WTC11 (cell line): Measurements from ENCODE around the gene TMEM164. TPM values are rescaled to one million over a fixed set of nuclear protein-coding genes. Genes with fewer than 3 reads are reported as not detected.

Experiments used
- ATAC-seq: fragments of 200-7000 bp; cut with Tn5 transposase; 2 replicates; pipeline ENCODE4 v1.10.0; 2021; ENCODE audit warnings: mild to moderate bottlenecking, moderate library complexity
- CTCF ChIA-PET: fragments of 300-600 bp; sonication (Branson Sonifier 250); formaldehyde crosslinking; loops from one replicate; lab custom pipeline; 2021; ENCODE audit warnings: antibody characterized with exemption; lab: Charles Lee
- POLR2A ChIA-PET: fragments of 350-600 bp; sonication (Branson Sonifier 250); formaldehyde crosslinking; loops from one replicate; lab custom pipeline; 2021; ENCODE audit warnings: antibody characterized with exemption; lab: Charles Lee
- DNase-seq: peaks from one replicate; pipeline ENCODE4 v3.0.0; 2021; ENCODE audit warnings: low spot score
- H3K27ac Mint-ChIP-seq: 2 replicates; pipeline ENCODE4 v1.8.0; 2021; ENCODE audit warnings: mixed read lengths
- H3K27me3 Mint-ChIP-seq: 2 replicates; pipeline ENCODE4 v1.8.0; 2021; ENCODE audit warnings: low read depth, mild to moderate bottlenecking, moderate library complexity, mixed read lengths
- H3K36me3 Mint-ChIP-seq: 2 replicates; pipeline ENCODE4 v1.8.0; 2021; ENCODE audit warnings: mixed read lengths
- H3K4me1 Mint-ChIP-seq: 2 replicates; pipeline ENCODE4 v1.8.0; 2022; ENCODE audit warnings: mixed read lengths
- H3K4me3 Mint-ChIP-seq: 2 replicates; pipeline ENCODE4 v1.8.0; 2021; ENCODE audit warnings: mild to moderate bottlenecking, moderate library complexity, mixed read lengths
- H3K9me3 Mint-ChIP-seq: 2 replicates; pipeline ENCODE4 v1.8.0; 2021; ENCODE audit warnings: mixed read lengths
- ELF4 ChIP-seq: sonication (generic); formaldehyde crosslinking; IDR thresholded peaks from 2 replicates; pipeline ENCODE4 v1.8.1; 2022; ENCODE audit warnings: low read depth, mild to moderate bottlenecking, moderate library complexity, missing genetic modification reagents
- MXD4 ChIP-seq: fragments of 250-450 bp; sonication (Bioruptor Pico); IDR thresholded peaks from 2 replicates; pipeline ENCODE4 v1.8.0; 2021; ENCODE audit warnings: mild to moderate bottlenecking, moderate library complexity, borderline replicate concordance
- TEAD4 ChIP-seq: sonication (generic); formaldehyde crosslinking; IDR thresholded peaks from 2 replicates; pipeline ENCODE4 v1.8.0; 2022; ENCODE audit warnings: mild to moderate bottlenecking, missing genetic modification reagents
- TP53 ChIP-seq: sonication (generic); formaldehyde crosslinking; IDR thresholded peaks from 2 replicates; pipeline ENCODE4 v1.8.1; 2023; ENCODE audit warnings: mild to moderate bottlenecking, missing genetic modification reagents
- ZBTB21 ChIP-seq: sonication (generic); formaldehyde crosslinking; IDR thresholded peaks from 2 replicates; pipeline ENCODE4 v1.8.1; 2023; ENCODE audit warnings: mild to moderate bottlenecking, missing genetic modification reagents, borderline replicate concordance
- ZNF121 ChIP-seq: sonication (generic); formaldehyde crosslinking; IDR thresholded peaks from 2 replicates; pipeline ENCODE4 v1.8.0; 2023; ENCODE audit warnings: missing genetic modification reagents
- ZNF232 ChIP-seq: sonication (generic); formaldehyde crosslinking; IDR thresholded peaks from 2 replicates; pipeline ENCODE4 v1.8.0; 2022; ENCODE audit warnings: mild to moderate bottlenecking, missing genetic modification reagents
- ZNF423 ChIP-seq: fragments of 250-450 bp; sonication (Bioruptor Pico); IDR thresholded peaks from 2 replicates; pipeline ENCODE4 v2.1.2; 2022; ENCODE audit warnings: mild to moderate bottlenecking, moderate library complexity
- total RNA-seq: library from RNA; stranded (reverse); gene quantifications from 3 replicates; pipeline ENCODE4 v1.2.3, GENCODE V29; 2021
- TF ChIP-seq, protein P1 (sequence below): sonication (generic); formaldehyde crosslinking; IDR thresholded peaks from 2 replicates; pipeline ENCODE4 v1.8.1; 2023; ENCODE audit warnings: mild to moderate bottlenecking, missing genetic modification reagents, moderate library complexity
- TF ChIP-seq, protein P2 (sequence below): sonication (generic); formaldehyde crosslinking; IDR thresholded peaks from 2 replicates; pipeline ENCODE4 v1.8.1; 2022; ENCODE audit warnings: mild to moderate bottlenecking, missing genetic modification reagents, moderate library complexity, borderline replicate concordance
- TF ChIP-seq, protein P3 (sequence below): fragments of 250-450 bp; sonication (Bioruptor Pico); conservative IDR thresholded peaks from 2 replicates; pipeline ENCODE4 v1.9.0; 2021; ENCODE audit warnings: mild to moderate bottlenecking
- TF ChIP-seq, protein P4 (sequence below): sonication (generic); formaldehyde crosslinking; IDR thresholded peaks from 2 replicates; pipeline ENCODE4 v1.8.1; 2022; ENCODE audit warnings: mild to moderate bottlenecking, moderate library complexity, missing genetic modification reagents
- TF ChIP-seq, protein P5 (sequence below): sonication (generic); formaldehyde crosslinking; IDR thresholded peaks from 2 replicates; pipeline ENCODE4 v1.8.0; 2022; ENCODE audit warnings: mild to moderate bottlenecking, missing genetic modification reagents
- TF ChIP-seq, protein P6 (sequence below): sonication (generic); formaldehyde crosslinking; IDR thresholded peaks from 2 replicates; pipeline ENCODE4 v1.8.0; 2023; ENCODE audit warnings: mild to moderate bottlenecking, missing genetic modification reagents
- TF ChIP-seq, protein P7 (sequence below): sonication (generic); formaldehyde crosslinking; IDR thresholded peaks from 2 replicates; pipeline ENCODE4 v1.8.0; 2023; ENCODE audit warnings: missing genetic modification reagents, mild to moderate bottlenecking, borderline replicate concordance
- TF ChIP-seq, protein P8 (sequence below): fragments of 250-450 bp; sonication (Bioruptor Pico); IDR thresholded peaks from 2 replicates; pipeline ENCODE4 v1.8.0; 2021; ENCODE audit warnings: mild to moderate bottlenecking

The TMEM164 gene
- total RNA-seq, 1 experiment from 2014 or later = 16.0 TPM

DNA sequence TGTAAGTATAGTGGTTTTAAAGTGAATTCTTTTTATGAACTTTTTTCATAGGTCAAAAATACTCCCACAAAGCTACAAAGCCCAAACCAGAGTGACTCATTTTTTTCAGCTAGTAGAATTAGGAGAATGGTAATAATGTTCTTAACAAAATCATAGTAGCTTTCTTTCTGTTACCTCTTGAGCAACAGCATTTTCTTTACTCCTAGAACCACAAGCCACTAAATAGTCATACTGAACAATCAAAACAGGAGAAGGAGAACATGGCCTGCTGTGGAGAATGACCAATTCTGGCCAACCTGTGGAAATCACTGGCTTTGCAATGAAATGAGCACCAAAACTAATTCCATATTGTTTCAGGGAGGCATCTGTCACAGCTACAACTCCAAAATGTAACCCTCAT is 202.1 kb downstream of the TMEM164 start:
- no peaks in the 10 kb centered on the region for H3K36me3 Mint-ChIP-seq
- POLR2A ChIA-PET = no interaction called here
- CTCF ChIA-PET = no interaction called here
- TF ChIP-seq, protein P1, sequence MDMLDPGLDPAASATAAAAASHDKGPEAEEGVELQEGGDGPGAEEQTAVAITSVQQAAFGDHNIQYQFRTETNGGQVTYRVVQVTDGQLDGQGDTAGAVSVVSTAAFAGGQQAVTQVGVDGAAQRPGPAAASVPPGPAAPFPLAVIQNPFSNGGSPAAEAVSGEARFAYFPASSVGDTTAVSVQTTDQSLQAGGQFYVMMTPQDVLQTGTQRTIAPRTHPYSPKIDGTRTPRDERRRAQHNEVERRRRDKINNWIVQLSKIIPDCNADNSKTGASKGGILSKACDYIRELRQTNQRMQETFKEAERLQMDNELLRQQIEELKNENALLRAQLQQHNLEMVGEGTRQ (CRISPR knock-in tag) = no peak
- TF ChIP-seq, protein P2, sequence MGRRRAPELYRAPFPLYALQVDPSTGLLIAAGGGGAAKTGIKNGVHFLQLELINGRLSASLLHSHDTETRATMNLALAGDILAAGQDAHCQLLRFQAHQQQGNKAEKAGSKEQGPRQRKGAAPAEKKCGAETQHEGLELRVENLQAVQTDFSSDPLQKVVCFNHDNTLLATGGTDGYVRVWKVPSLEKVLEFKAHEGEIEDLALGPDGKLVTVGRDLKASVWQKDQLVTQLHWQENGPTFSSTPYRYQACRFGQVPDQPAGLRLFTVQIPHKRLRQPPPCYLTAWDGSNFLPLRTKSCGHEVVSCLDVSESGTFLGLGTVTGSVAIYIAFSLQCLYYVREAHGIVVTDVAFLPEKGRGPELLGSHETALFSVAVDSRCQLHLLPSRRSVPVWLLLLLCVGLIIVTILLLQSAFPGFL (CRISPR knock-in tag) = no peak
- TF ChIP-seq, protein P3, sequence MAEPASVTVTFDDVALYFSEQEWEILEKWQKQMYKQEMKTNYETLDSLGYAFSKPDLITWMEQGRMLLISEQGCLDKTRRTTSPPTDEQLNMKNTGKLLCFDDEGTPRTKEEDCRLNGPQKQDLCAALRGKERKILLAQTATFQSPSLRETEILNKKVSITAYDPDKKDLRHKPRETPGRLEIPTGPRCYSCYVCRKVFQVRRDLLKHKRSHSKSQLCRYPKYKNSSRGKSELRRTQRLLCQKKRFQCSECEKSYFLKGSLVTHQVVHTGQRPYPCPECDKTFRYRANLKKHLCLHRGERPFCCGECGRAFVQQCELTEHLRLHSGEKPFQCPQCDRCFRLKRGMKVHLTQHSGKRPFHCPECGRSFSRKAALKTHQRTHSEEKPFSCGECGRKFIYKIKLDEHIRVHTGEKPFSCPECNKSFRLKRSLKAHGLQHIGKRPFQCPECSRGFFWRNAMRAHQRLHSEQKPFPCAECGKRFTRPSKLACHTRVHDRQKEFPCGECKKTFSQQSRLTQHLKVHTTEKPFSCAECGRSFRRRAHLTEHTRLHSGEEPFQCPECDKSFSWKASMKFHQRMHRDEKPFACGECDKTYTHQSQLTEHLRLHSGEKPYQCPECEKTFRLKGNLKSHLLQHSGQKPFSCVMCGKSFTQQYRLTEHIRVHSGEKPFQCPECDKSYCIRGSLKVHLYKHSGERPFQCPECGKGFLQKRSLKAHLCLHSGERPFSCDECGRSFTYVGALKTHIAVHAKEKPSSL (CRISPR knock-in tag) = no peak
- TF ChIP-seq, protein P4, sequence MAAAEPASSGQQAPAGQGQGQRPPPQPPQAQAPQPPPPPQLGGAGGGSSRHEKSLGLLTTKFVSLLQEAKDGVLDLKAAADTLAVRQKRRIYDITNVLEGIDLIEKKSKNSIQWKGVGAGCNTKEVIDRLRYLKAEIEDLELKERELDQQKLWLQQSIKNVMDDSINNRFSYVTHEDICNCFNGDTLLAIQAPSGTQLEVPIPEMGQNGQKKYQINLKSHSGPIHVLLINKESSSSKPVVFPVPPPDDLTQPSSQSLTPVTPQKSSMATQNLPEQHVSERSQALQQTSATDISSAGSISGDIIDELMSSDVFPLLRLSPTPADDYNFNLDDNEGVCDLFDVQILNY (CRISPR knock-in tag) = no peak
- TF ChIP-seq ZBTB21 (CRISPR knock-in tag) (no peak), TP53 (no peak), ZNF423 (CRISPR knock-in tag) (no peak), MXD4 (CRISPR knock-in tag) (no peak), ZNF232 (CRISPR knock-in tag) (no peak), ELF4 (CRISPR knock-in tag) (no peak), ZNF121 (CRISPR knock-in tag) (no peak), TEAD4 (no peak)
- TF ChIP-seq, protein P5, sequence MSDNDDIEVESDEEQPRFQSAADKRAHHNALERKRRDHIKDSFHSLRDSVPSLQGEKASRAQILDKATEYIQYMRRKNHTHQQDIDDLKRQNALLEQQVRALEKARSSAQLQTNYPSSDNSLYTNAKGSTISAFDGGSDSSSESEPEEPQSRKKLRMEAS (CRISPR knock-in tag) = no peak
- TF ChIP-seq, protein P6, sequence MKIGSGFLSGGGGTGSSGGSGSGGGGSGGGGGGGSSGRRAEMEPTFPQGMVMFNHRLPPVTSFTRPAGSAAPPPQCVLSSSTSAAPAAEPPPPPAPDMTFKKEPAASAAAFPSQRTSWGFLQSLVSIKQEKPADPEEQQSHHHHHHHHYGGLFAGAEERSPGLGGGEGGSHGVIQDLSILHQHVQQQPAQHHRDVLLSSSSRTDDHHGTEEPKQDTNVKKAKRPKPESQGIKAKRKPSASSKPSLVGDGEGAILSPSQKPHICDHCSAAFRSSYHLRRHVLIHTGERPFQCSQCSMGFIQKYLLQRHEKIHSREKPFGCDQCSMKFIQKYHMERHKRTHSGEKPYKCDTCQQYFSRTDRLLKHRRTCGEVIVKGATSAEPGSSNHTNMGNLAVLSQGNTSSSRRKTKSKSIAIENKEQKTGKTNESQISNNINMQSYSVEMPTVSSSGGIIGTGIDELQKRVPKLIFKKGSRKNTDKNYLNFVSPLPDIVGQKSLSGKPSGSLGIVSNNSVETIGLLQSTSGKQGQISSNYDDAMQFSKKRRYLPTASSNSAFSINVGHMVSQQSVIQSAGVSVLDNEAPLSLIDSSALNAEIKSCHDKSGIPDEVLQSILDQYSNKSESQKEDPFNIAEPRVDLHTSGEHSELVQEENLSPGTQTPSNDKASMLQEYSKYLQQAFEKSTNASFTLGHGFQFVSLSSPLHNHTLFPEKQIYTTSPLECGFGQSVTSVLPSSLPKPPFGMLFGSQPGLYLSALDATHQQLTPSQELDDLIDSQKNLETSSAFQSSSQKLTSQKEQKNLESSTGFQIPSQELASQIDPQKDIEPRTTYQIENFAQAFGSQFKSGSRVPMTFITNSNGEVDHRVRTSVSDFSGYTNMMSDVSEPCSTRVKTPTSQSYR = no peak
- TF ChIP-seq, protein P7, sequence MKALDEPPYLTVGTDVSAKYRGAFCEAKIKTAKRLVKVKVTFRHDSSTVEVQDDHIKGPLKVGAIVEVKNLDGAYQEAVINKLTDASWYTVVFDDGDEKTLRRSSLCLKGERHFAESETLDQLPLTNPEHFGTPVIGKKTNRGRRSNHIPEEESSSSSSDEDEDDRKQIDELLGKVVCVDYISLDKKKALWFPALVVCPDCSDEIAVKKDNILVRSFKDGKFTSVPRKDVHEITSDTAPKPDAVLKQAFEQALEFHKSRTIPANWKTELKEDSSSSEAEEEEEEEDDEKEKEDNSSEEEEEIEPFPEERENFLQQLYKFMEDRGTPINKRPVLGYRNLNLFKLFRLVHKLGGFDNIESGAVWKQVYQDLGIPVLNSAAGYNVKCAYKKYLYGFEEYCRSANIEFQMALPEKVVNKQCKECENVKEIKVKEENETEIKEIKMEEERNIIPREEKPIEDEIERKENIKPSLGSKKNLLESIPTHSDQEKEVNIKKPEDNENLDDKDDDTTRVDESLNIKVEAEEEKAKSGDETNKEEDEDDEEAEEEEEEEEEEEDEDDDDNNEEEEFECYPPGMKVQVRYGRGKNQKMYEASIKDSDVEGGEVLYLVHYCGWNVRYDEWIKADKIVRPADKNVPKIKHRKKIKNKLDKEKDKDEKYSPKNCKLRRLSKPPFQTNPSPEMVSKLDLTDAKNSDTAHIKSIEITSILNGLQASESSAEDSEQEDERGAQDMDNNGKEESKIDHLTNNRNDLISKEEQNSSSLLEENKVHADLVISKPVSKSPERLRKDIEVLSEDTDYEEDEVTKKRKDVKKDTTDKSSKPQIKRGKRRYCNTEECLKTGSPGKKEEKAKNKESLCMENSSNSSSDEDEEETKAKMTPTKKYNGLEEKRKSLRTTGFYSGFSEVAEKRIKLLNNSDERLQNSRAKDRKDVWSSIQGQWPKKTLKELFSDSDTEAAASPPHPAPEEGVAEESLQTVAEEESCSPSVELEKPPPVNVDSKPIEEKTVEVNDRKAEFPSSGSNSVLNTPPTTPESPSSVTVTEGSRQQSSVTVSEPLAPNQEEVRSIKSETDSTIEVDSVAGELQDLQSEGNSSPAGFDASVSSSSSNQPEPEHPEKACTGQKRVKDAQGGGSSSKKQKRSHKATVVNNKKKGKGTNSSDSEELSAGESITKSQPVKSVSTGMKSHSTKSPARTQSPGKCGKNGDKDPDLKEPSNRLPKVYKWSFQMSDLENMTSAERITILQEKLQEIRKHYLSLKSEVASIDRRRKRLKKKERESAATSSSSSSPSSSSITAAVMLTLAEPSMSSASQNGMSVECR (CRISPR knock-in tag) = no peak
- TF ChIP-seq, protein P8, sequence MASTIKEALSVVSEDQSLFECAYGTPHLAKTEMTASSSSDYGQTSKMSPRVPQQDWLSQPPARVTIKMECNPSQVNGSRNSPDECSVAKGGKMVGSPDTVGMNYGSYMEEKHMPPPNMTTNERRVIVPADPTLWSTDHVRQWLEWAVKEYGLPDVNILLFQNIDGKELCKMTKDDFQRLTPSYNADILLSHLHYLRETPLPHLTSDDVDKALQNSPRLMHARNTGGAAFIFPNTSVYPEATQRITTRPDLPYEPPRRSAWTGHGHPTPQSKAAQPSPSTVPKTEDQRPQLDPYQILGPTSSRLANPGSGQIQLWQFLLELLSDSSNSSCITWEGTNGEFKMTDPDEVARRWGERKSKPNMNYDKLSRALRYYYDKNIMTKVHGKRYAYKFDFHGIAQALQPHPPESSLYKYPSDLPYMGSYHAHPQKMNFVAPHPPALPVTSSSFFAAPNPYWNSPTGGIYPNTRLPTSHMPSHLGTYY (CRISPR knock-in tag) = no peak
- TF ChIP-seq, all 79 proteins: peak for 0
- Mint-ChIP-seq H3K27me3 (no peaks in the 10 kb centered on the region), H3K27ac (no peak overlapping the region), H3K4me1 (no peaks in the 10 kb centered on the region), H3K4me3 (no peak overlapping the region), H3K9me3 (no peaks in the 10 kb centered on the region)
- DNase-seq (no peak), ATAC-seq (no peak)
